HAP-1 (cell line): Measurements from ENCODE around the gene GADD45G.

ENCODE experiments used
- DNase-seq, 2 experiments: peaks; one replicate each; pipeline ENCODE4 v3.0.0-alpha.2; 2016 to 2020; ENCODE audit warnings: low spot score in 2 of 2
- H3K27me3 ChIP-seq: fragments of 250-450 bp; sonication (Bioruptor Pico); 2 replicates; pipeline ENCODE4 v1.5.1; 2020; ENCODE audit warnings: low read depth, mild to moderate bottlenecking, moderate library complexity
- H3K36me3 ChIP-seq: fragments of 250-450 bp; sonication (Bioruptor Pico); replicated peaks from 2 replicates; pipeline ENCODE4 v1.5.1; 2020; ENCODE audit warnings: mild to moderate bottlenecking
- H3K4me1 ChIP-seq: fragments of 250-450 bp; sonication (Bioruptor Pico); 2 replicates; pipeline ENCODE4 v1.5.1; 2020; ENCODE audit warnings: mild to moderate bottlenecking
- H3K4me3 ChIP-seq: fragments of 250-450 bp; sonication (Bioruptor Pico); 2 replicates; pipeline ENCODE4 v1.5.1; 2020; ENCODE audit warnings: mild to moderate bottlenecking, moderate library complexity
- H3K9me3 ChIP-seq: fragments of 250-450 bp; sonication (Bioruptor Pico); 2 replicates; pipeline ENCODE4 v1.5.1; 2020; ENCODE audit warnings: mild to moderate bottlenecking, moderate library complexity
- in situ Hi-C: fragments of 300-500 bp; cut with MboI; formaldehyde crosslinking; loops from 3 replicates; pipeline ENCODE4 v1.14.3; 2020; ENCODE audit warnings: low sequenced_read_pairs, inconsistent platforms, mixed read lengths

Gene GADD45G

DNA sequence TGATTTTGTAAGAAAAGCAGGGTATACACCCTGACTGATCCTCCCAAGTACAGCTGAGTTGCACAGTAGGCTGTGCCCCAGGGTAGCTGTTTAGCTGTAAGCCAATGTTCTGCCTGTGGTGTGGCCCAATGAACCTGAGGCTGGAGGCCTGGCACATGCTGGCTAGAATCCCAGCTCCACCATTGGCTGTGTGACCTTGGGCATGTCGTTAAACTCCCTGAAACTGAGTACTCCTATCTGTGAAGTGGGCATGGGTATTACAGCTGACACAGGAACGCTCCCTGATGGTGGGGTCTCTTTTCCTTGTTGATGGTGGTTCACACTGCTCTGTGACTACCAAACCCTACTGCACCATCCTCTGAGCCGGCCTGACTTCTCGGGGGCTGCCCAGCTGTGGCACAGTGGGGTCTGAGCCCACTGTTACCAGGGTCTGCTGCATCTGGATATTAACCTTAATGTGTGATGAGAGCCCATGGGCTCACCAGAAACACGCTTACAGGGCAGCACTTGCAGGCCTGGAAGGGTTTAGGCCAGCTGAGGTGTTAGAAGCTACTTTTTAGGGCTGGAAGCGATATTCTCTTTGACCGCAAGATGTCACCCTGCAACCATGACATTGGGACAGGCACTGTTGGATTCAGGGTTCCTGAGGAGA, 7.0 kb upstream of the GADD45G start:
- in situ Hi-C loops = loop anchor here (5.0 to 10.0 kb wide), 3 partner anchors 504 to 1277 kb away; no protein-coding TSS in a partner anchor
- Histone ChIP-seq H3K9me3 (no peaks in the 10 kb centered on the region), H3K27me3 (peaks cover 5% of the 10 kb centered on the region; the same call in 1 of the 2 replicates), H3K4me1 (no peaks in the 10 kb centered on the region), H3K4me3 (no peak overlapping the region), H3K36me3 (no peaks in the 10 kb centered on the region)
- DNase-seq = peak; percentile 50 to 67

DNA sequence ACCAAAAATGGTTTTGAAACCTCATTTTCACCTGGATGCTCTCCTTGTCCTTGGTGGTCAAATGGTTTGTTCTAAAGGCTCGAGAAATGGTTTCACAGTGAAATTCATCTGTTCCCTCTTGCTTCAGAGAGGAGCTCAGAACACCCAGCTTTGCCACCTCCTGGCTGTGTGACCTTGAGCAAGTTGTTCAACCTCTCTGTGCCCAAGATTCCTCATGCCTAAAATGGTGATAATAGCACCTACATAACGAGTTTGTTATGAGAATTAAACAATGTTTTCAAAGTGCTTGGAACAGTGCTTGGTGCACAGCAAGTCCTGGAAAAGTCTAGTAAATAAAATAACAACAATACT, 6.5 kb upstream of the GADD45G start:
- H3K36me3 ChIP-seq = no peaks in the 10 kb centered on the region
- DNase-seq = no peak
- in situ Hi-C loops = loop anchor here (5.0 to 10.0 kb wide), 3 partner anchors 504 to 1276 kb away; no protein-coding TSS in a partner anchor
- peaks cover 5% of the 10 kb centered on the region; the same call in 1 of the 2 replicates for H3K27me3 ChIP-seq
- peaks cover under 1% of the 10 kb centered on the region; the same call in 1 of the 2 replicates for H3K4me1 ChIP-seq
- H3K9me3 ChIP-seq = no peaks in the 10 kb centered on the region
- H3K4me3 ChIP-seq = no peak overlapping the region

- no peaks in the 10 kb centered on the region for H3K36me3 ChIP-seq
- H3K4me1 ChIP-seq = peaks cover 6% of the 10 kb centered on the region; the same call in 1 of the 2 replicates
- in situ Hi-C loops = loop anchor here (5.0 to 10.0 kb wide), 3 partner anchors 503 to 1276 kb away; no protein-coding TSS in a partner anchor
- H3K9me3 ChIP-seq = no peaks in the 10 kb centered on the region
- peaks cover 5% of the 10 kb centered on the region; the same call in 1 of the 2 replicates for H3K27me3 ChIP-seq
- peak in 1 of 2 experiments; percentile 4 for DNase-seq
- no peak overlapping the region for H3K4me3 ChIP-seq
These were observed 5.9 kb upstream of the GADD45G start for GRCh38 chr9:89598926-89599325.

GRCh38 chr9:89600831-89601230, 4.0 kb upstream of the GADD45G start:
- Histone ChIP-seq H3K4me1 (peaks cover 11% of the 10 kb centered on the region), H3K36me3 (no peaks in the 10 kb centered on the region; the same call in 1 of the 2 replicates), H3K9me3 (no peaks in the 10 kb centered on the region), H3K4me3 (no peak overlapping the region), H3K27me3 (peaks cover 5% of the 10 kb centered on the region; the same call in 1 of the 2 replicates)
- in situ Hi-C loops = no loop called here
- peak in 1 of 2 experiments; percentile 5 for DNase-seq

- no peaks in the 10 kb centered on the region for H3K9me3 ChIP-seq
- in situ Hi-C loops = no loop called here
- no peak for DNase-seq
- H3K4me3 ChIP-seq = no peak overlapping the region
- H3K27me3 ChIP-seq = peaks cover 5% of the 10 kb centered on the region; the same call in 1 of the 2 replicates
- H3K36me3 ChIP-seq = peaks cover 5% of the 10 kb centered on the region
- H3K4me1 ChIP-seq = peaks cover 16% of the 10 kb centered on the region
These were observed 3.5 kb upstream of the GADD45G start for GRCh38 chr9:89601306-89601705.

DNA sequence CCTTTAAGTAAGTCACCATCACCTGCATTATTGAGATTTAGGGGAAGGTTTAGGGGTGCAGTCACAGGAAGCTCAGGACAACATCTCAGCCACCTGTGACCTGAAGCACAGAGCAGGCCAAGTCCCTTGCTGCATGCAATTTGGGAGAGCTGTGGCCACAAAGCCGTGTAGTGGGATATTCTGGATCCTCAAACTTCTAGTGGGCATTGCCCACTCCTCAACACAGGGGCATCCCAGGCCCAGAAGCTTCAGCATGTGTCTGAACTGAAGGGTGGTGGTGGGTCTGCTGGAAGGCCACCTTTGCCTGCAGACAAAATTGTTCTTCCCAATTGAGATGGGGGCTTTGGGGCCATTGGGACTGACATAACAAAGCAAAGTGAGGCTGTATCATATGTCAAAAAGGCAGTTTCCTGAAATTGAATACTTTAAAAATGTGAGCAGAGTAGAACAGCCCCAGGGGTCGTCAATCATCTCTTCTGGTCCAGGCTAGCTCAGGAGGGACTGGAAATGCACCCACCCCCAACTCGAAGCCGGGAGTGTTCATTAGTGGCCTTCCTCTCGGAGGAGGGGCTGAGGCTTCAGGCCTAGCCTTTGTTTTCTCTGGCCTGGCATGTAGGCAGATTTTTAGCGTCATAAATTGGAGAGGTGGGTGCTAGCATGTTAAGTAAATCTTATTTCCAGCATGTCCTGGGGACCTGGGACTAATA, 2.8 kb upstream of the GADD45G start:
- in situ Hi-C loops = no loop called here
- Histone ChIP-seq H3K36me3 (peaks cover 7% of the 10 kb centered on the region), H3K27me3 (peaks cover 5% of the 10 kb centered on the region; the same call in 1 of the 2 replicates), H3K4me3 (no peak overlapping the region), H3K9me3 (no peaks in the 10 kb centered on the region), H3K4me1 (peaks cover 23% of the 10 kb centered on the region)
- DNase-seq = peak in 1 of 2 experiments; percentile 6

DNA sequence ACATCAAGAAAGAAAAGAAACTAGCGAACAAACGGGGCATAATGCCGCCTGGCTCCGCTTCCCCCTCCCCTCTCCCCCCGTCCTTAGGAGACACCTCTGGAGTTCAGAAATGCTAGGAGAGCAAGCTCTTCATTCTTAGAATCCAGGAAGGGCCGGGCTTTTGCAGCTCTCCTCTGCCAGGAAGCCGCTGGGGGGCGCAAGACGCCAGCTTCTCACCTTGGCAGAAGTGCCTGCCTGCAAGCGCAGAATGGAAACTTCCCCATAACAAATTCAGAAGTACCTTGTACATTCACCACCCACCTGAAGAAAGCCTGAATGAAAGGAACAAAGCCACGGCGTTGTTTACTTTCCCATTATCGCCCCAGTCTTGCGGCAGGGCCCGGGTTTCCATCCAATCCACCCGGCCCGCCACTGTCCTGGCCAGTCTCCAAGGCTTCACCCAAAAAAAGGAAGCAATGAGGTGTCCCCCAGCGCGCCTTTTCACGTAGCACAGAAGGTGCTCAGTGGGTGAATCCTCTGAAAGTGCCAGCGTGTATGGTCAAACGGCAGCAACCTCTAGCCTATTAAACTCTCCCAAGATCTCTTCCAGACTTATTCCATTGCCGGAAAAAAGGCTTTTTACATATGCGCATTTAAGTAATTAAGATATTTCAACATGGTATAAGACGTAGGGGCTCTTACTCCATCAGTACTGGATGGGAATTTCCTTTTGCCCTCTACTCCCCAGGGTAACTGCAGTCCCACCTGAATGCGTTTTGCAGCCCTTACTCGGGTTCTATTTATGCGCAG, 1.6 kb upstream of the GADD45G start:
- H3K27me3 ChIP-seq = peaks cover 5% of the 10 kb centered on the region; the same call in 1 of the 2 replicates
- H3K9me3 ChIP-seq = no peaks in the 10 kb centered on the region
- peaks cover 7% of the 10 kb centered on the region for H3K36me3 ChIP-seq
- peak overlapping the region; percentile 82 for H3K4me3 ChIP-seq
- in situ Hi-C loops = no loop called here
- DNase-seq = peak; percentile 88 to 92
- peaks cover 26% of the 10 kb centered on the region for H3K4me1 ChIP-seq

DNA sequence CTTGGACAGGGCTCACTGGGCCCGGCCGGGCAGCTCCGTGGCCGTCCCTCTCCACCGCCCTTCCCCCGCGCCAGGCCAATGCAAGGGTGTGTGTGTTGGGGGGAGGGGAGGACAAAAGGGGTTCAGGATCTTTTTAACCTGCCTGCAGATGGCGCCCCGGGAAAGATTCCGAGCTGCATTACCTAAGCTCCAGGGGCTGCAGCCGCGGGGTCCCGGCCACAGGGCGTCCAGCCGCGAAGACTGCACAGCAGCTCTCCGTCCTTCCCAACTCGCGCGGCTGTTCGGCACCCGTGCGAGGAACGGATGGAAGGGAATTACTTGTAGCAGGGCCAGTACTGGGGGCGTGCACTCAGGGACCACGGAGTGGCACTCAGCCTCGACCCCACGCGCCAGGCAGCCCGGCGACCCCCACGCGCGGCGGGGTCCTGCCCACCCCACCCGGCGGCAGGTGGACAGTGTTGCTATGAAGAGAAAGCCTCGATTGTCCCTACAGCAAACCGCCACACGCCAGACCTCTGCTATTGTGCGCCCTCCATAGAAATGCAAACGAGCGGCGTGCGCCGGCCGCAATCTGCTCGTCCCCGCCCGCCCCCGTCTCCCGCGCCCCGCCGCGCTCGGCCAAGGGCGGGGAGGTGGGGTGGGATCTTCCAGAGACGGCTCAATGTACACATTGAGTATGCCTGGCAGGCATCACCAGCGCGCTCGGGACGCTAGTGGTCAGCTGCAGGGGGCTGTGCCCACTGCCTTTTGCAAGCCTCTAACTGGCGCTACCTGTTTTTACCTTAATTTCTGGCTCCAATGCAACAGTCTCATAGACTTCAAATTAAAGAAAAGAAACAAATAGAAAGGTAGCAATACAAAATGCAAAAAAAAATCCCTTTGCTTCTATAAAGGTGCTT, 796 bp upstream of the GADD45G start:
- DNase-seq = peak; percentile 86 to 91
- in situ Hi-C loops = no loop called here
- H3K36me3 ChIP-seq = peaks cover 7% of the 10 kb centered on the region
- no peaks in the 10 kb centered on the region for H3K9me3 ChIP-seq
- H3K4me1 ChIP-seq = peaks cover 26% of the 10 kb centered on the region
- peaks cover 5% of the 10 kb centered on the region; the same call in 1 of the 2 replicates for H3K27me3 ChIP-seq
- H3K4me3 ChIP-seq = peak overlapping the region; percentile 82

GRCh38 chr9:89605465-89606048, 745 bp downstream of the GADD45G start:
- DNase-seq = peak; percentile 33 to 64
- Histone ChIP-seq H3K4me3 (peak overlapping the region; percentile 82), H3K36me3 (peaks cover 7% of the 10 kb centered on the region), H3K9me3 (no peaks in the 10 kb centered on the region), H3K27me3 (no peaks in the 10 kb centered on the region), H3K4me1 (peaks cover 26% of the 10 kb centered on the region)
- in situ Hi-C loops = loop anchor here (5.0 kb wide), 1 partner anchor 72 kb away; no protein-coding TSS in a partner anchor

- peak; percentile 30 to 65 for DNase-seq
These were observed 1.3 kb downstream of the GADD45G start for GRCh38 chr9:89606049-89606623.

DNA sequence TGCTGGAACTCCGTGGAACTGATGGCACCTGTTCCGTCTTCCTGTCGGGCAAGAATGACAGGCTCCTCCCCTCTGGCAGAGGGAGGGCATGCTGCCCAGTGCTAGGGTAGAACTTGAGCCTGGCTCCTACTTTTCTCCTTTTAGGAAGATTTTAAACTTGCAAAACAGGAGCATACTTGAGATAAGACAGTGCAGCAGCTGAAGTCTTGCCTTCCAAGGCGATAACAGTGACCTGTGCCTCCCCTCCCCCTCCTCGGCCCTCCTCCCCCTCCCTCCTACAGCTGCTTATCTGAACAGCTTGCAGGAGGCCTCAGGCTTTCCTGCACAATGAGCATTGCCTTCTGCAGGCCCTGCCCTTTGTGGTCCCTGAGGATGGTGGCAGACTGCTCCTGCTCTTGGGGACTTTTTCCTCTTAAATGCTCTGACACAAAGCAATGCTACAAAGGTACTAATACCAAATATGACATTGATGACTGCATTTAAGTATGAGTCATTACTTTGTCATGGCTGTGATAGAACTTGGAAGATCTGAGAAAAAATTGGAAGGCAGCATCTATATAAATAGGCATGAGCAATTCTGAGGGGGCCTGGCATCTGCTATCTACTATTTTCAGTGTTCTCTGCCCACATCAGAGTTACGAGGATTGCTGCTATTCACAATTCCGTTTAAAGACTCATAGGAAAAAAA, 2.0 kb downstream of the GADD45G start:
- DNase-seq = peak; percentile 42 to 68
- no peaks in the 10 kb centered on the region for H3K27me3 ChIP-seq
- H3K36me3 ChIP-seq = peaks cover 7% of the 10 kb centered on the region
- peak overlapping the region; percentile 82 for H3K4me3 ChIP-seq
- in situ Hi-C loops = loop anchor here (5.0 kb wide), 1 partner anchor 71 kb away; no protein-coding TSS in a partner anchor
- peaks cover 26% of the 10 kb centered on the region for H3K4me1 ChIP-seq
- H3K9me3 ChIP-seq = no peaks in the 10 kb centered on the region

More at GRCh38 chr9:89606049-89606623, 1.3 kb downstream of the GADD45G start:
- in situ Hi-C loops = loop anchor here (5.0 kb wide), 1 partner anchor 71 kb away; no protein-coding TSS in a partner anchor
- H3K36me3 ChIP-seq = peaks cover 7% of the 10 kb centered on the region
- peaks cover 26% of the 10 kb centered on the region for H3K4me1 ChIP-seq
- H3K27me3 ChIP-seq = no peaks in the 10 kb centered on the region
- peak overlapping the region; percentile 82 for H3K4me3 ChIP-seq
- no peaks in the 10 kb centered on the region for H3K9me3 ChIP-seq
